Measurements from ENCODE around the gene TMEM232.

TMEM232 gene

GRCh38 chr5:110653231-110653970 lies 73.1 kb downstream of the TMEM232 start:
- FAIRE-seq (no peak), DNase-seq (ENCODE audit: insufficient read length, low spot score) (no peak)
- TF ChIP-seq CTCF (IDR thresholded peaks at IDR 0.05; ENCODE audit: insufficient read depth, missing control alignments): no peak

- no peak for FAIRE-seq
- DNase-seq (ENCODE audit: insufficient read length, low spot score): no peak
- TF ChIP-seq CTCF (IDR thresholded peaks at IDR 0.05; ENCODE audit: insufficient read depth, missing control alignments): no peak
Measured at GRCh38 chr5:110651507-110651906, 75.0 kb downstream of the TMEM232 start.

GRCh38 chr5:110644357-110644756 lies 82.1 kb downstream of the TMEM232 start:
- FAIRE-seq: no peak
- no peak for DNase-seq (ENCODE audit: insufficient read length, low spot score)
- no peak for TF ChIP-seq CTCF (IDR thresholded peaks at IDR 0.05; ENCODE audit: insufficient read depth, missing control alignments)

- no peak for TF ChIP-seq CTCF (IDR thresholded peaks at IDR 0.05; ENCODE audit: insufficient read depth, missing control alignments)
- DNase-seq (ENCODE audit: insufficient read length, low spot score) (no peak), FAIRE-seq (no peak)
Measured at GRCh38 chr5:110638970-110639902, 87.2 kb downstream of the TMEM232 start.

- no peak for TF ChIP-seq CTCF (IDR thresholded peaks at IDR 0.05; ENCODE audit: insufficient read depth, missing control alignments)
- DNase-seq (ENCODE audit: insufficient read length, low spot score): no peak
- no peak for FAIRE-seq
Measured at GRCh38 chr5:110634475-110634874, 92.0 kb downstream of the TMEM232 start.

- FAIRE-seq (no peak), DNase-seq (ENCODE audit: insufficient read length, low spot score) (no peak)
- no peak for TF ChIP-seq CTCF (IDR thresholded peaks at IDR 0.05; ENCODE audit: insufficient read depth, missing control alignments)
Measured at GRCh38 chr5:110631236-110631635, 95.2 kb downstream of the TMEM232 start.

All from D721Med (cell line).